ENCODE results near the gene SULT2B1.

The SULT2B1 gene

DNA sequence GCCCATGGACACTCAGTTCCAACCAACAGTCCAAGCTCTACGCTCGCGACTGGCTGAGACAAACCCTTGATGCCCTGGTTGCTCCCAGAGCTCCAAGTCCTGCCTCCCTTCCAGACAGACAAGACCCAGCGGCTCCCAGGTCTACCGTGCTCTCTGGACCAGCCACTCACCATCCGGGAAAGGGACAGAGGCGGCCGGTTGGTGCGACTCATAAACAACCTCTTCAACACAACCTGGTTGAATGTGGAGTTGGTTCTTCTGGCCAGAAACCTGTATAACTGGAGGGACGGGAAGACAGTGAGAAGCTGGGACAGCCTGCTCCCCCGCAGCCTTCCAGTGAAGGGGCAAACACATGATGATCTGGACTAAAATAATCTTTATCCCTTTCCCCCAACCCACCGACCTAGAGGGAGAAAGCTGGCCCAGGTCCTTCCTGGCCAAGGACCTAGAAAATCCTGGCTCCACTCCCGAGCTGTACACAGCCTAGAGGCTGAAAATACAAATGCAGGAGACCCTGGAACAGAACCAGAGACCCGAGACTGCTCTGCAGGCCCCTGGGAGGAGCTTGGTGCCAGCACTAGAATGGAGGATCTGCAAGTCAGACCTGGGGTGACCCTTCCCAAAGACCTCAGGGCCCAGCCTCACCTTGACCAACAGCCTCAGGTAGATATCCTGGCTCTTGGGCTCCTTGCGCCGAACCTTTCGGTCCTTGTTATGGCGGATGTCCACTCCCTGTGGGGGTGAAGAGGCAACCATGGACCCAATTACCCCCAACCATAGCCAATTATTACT lies 65.4 kb downstream of the SULT2B1 start:
- H3K4me3 ChIP-seq (ENCODE audit: control insufficient read depth, low read depth, low read length) = peak overlapping the region; percentile 85
- TF ChIP-seq, protein P1, sequence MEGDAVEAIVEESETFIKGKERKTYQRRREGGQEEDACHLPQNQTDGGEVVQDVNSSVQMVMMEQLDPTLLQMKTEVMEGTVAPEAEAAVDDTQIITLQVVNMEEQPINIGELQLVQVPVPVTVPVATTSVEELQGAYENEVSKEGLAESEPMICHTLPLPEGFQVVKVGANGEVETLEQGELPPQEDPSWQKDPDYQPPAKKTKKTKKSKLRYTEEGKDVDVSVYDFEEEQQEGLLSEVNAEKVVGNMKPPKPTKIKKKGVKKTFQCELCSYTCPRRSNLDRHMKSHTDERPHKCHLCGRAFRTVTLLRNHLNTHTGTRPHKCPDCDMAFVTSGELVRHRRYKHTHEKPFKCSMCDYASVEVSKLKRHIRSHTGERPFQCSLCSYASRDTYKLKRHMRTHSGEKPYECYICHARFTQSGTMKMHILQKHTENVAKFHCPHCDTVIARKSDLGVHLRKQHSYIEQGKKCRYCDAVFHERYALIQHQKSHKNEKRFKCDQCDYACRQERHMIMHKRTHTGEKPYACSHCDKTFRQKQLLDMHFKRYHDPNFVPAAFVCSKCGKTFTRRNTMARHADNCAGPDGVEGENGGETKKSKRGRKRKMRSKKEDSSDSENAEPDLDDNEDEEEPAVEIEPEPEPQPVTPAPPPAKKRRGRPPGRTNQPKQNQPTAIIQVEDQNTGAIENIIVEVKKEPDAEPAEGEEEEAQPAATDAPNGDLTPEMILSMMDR (IDR thresholded peaks at IDR 0.05; ENCODE audit: control insufficient read depth, insufficient read depth, low read depth, low read length, missing control alignments) = no peak
- no peak for DNase-seq (ENCODE audit: low read depth)

- peak overlapping the region; percentile 85 for H3K4me3 ChIP-seq (ENCODE audit: control insufficient read depth, low read depth, low read length)
- TF ChIP-seq, protein P1 (IDR thresholded peaks at IDR 0.05; ENCODE audit: control insufficient read depth, insufficient read depth, low read depth, low read length, missing control alignments) = no peak
- no peak for DNase-seq (ENCODE audit: low read depth)
Measured at GRCh38 chr19:48618278-48618915, 66.4 kb downstream of the SULT2B1 start.

- peak within 1 kb of the TSS; percentile 85 for H3K4me3 ChIP-seq (ENCODE audit: control insufficient read depth, low read depth, low read length)
- peak; percentile 99 for DNase-seq (ENCODE audit: low read depth)
- TF ChIP-seq, protein P1 (IDR thresholded peaks at IDR 0.05; ENCODE audit: control insufficient read depth, insufficient read depth, low read depth, low read length, missing control alignments) = no peak
Measured at GRCh38 chr19:48618916-48619691, 67.1 kb downstream of the SULT2B1 start, which contains the start of the genes RPL18 and SPHK2. RPL18 (minus strand) TSS chr19:48619178; CDS start chr19:48619143, 35 bp downstream. SPHK2 (plus strand) TSS chr19:48619506; CDS start chr19:48620515, 1,009 bp downstream.

DNA sequence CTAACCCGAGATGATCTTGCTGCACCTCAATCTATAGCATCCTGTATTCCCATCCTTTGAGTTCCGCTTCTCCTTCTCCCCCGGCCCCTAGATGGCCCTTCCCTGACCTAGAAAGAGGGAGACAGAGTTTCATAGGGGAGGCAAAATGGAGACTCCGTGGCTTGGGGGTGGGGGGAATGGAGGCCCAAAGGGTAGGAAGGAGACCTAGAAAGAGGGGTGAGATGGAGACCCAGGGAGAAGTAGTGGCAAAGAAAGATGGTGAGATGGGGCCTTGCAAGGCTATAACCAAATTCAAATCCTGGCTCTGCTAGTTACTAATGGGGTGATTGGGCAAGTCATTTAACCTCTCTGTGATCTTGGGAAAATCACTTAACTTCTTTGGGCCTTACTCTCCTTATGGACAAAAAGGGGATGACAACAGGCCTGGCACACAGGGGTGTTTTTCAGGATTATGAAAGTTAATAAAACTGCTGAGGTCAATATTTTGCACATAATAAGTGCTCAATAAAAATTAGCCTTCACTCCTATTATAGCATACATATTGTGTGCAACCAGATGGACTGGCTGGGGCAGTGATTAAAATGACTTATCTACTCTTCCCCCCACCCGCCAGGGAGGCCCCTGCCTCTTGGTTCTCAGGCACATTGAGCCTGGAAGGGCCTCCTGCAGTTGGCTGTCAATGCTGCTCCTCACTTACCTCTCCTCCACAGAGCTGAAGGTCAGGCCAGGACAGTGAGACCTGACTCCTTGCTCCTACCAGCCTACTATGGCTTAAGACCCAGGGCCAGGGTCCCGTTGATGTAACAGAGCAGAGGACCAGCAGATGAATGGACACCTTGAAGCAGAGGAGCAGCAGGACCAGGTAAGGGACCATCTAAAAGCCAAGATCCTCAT lies 68.0 kb downstream of the SULT2B1 start:
- DNase-seq (ENCODE audit: low read depth) = no peak
- TF ChIP-seq, protein P1 (IDR thresholded peaks at IDR 0.05; ENCODE audit: control insufficient read depth, insufficient read depth, low read depth, low read length, missing control alignments) = no peak
- peak overlapping the region; percentile 85 for H3K4me3 ChIP-seq (ENCODE audit: control insufficient read depth, low read depth, low read length)

DNA sequence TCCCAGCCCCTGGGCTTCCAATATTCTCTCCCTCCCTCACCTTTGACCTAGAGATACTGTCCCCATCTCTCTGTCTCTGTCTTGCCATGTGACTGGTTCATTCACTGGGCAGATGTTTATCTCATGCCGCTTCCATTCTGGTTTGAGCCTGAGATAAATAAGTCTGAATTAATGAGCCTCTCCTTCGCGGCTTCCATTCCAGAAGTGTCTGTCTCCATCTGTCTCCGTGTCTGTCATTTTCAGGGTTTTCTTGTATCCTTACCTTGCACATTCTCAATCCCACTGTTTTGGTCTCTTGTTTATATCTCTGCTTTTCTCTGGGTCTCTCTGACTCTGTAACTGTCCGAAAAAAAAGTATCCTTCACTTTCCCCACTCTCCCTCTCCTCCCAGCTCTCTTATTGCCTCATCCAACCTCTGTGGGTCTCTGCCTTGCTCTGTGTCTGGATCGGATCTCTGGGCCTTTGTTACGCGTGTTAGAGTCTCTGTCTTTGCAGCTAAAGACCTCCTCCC lies 71.6 kb downstream of the SULT2B1 start:
- TF ChIP-seq, protein P1 (IDR thresholded peaks at IDR 0.05; ENCODE audit: control insufficient read depth, insufficient read depth, low read depth, low read length, missing control alignments) = no peak
- peak overlapping the region; percentile 27 for H3K4me3 ChIP-seq (ENCODE audit: control insufficient read depth, low read depth, low read length)
- DNase-seq (ENCODE audit: low read depth) = no peak

Data from AG09309 (cell line).